ENCODE results near the gene FADS3.
"Not testable (repeated sequence)": the region's sequence is repeated elsewhere in the genome, so short reads cannot be mapped to it uniquely, and the experiment has no call there.

The FADS3 gene

GRCh38 chr11:61897387-61898246, 6.3 kb upstream of the FADS3 start:
- DNase-seq, result peak; percentile 92

- DNase-seq, result no peak
Measured at GRCh38 chr11:61896665-61897386, 5.5 kb upstream of the FADS3 start.

- DNase-seq, result no peak
Measured at GRCh38 chr11:61895718-61896059, 4.3 kb upstream of the FADS3 start.

GRCh38 chr11:61895046-61895717, 3.8 kb upstream of the FADS3 start:
- no peak for DNase-seq

GRCh38 chr11:61893981-61894380, 2.6 kb upstream of the FADS3 start:
- DNase-seq, result no peak

GRCh38 chr11:61892085-61892370, 683 bp upstream of the FADS3 start:
- DNase-seq, result no peak

GRCh38 chr11:61890529-61891330, 615 bp downstream of the FADS3 start:
- DNase-seq, result peak; percentile 63

GRCh38 chr11:61889831-61890230, 1.5 kb downstream of the FADS3 start:
- DNase-seq, result no peak

- no peak for DNase-seq
Measured at GRCh38 chr11:61888590-61888989, 2.8 kb downstream of the FADS3 start.

- DNase-seq, result no peak
Measured at GRCh38 chr11:61887839-61888494, 3.4 kb downstream of the FADS3 start.

GRCh38 chr11:61886643-61887042, 4.7 kb downstream of the FADS3 start:
- DNase-seq, result no peak

- no peak for DNase-seq
Measured at GRCh38 chr11:61885784-61886580, 5.4 kb downstream of the FADS3 start.

GRCh38 chr11:61885166-61885778, 6.1 kb downstream of the FADS3 start:
- no peak for DNase-seq

GRCh38 chr11:61883947-61884346, 7.4 kb downstream of the FADS3 start:
- no peak for DNase-seq

- no peak for DNase-seq
Measured at GRCh38 chr11:61883327-61883726, 8.0 kb downstream of the FADS3 start.

- no peak for DNase-seq
Measured at GRCh38 chr11:61882879-61883278, 8.5 kb downstream of the FADS3 start.

- DNase-seq, result not testable (repeated sequence)
Measured at GRCh38 chr11:61882267-61882666, 9.1 kb downstream of the FADS3 start.

GRCh38 chr11:61881397-61881796, 9.9 kb downstream of the FADS3 start:
- DNase-seq, result no peak

- DNase-seq, result no peak
Measured at GRCh38 chr11:61880454-61880853, 10.9 kb downstream of the FADS3 start.

GRCh38 chr11:61880031-61880430, 11.3 kb downstream of the FADS3 start:
- no peak for DNase-seq

GRCh38 chr11:61879152-61879551, 12.2 kb downstream of the FADS3 start:
- no peak for DNase-seq
